Karpas-422 (cell line): ENCODE measurements around the gene SPAAR. TPM values are rescaled to one million over a fixed set of nuclear protein-coding genes. Genes with fewer than 3 reads are reported as not detected.
A peak's percentile ranks its signal among the peaks of the same experiment; 100 is the strongest.
"Not testable (repeated sequence)": the region's sequence is repeated elsewhere in the genome, so short reads cannot be mapped to it uniquely, and the experiment has no call there.

Experiments
- DNase-seq: peaks from one replicate; pipeline ENCODE4 v3.0.0-alpha.2; 2015
- H2AFZ ChIP-seq: fragments of 200-600 bp; sonication (generic); 2 replicates; pipeline ENCODE4 v1.6.1; 2014; ENCODE audit warnings: antibody characterized with exemption, low read length, mixed read lengths
- H3K27ac ChIP-seq: fragments of 200-600 bp; sonication (generic); 2 replicates; pipeline ENCODE4 v1.5.1; 2014; ENCODE audit warnings: mild to moderate bottlenecking, low read length, moderate library complexity
- H3K27me3 ChIP-seq: fragments of 200-600 bp; sonication (generic); 2 replicates; pipeline ENCODE4 v1.6.1; 2014; ENCODE audit warnings: low read length, mixed read lengths
- H3K36me3 ChIP-seq: fragments of 200-600 bp; sonication (generic); 2 replicates; pipeline ENCODE4 v1.6.1; 2014; ENCODE audit warnings: low read length, mixed read lengths; ENCODE audit not compliant: insufficient read depth
- H3K4me1 ChIP-seq: fragments of 200-600 bp; sonication (generic); 2 replicates; pipeline ENCODE4 v1.6.1; 2014; ENCODE audit warnings: mild to moderate bottlenecking, low read length, mixed read lengths
- H3K4me2 ChIP-seq: fragments of 200-600 bp; sonication (generic); 2 replicates; pipeline ENCODE4 v1.6.1; 2014; ENCODE audit warnings: low read length, low read depth, mild to moderate bottlenecking; ENCODE audit not compliant: poor library complexity, severe bottlenecking
- H3K4me3 ChIP-seq: fragments of 200-600 bp; sonication (generic); 2 replicates; pipeline ENCODE4 v1.5.1; 2014; ENCODE audit warnings: mild to moderate bottlenecking, antibody characterized with exemption, low read length, mixed read lengths
- H3K79me2 ChIP-seq: fragments of 200-600 bp; sonication (generic); 2 replicates; pipeline ENCODE4 v1.6.1; 2014; ENCODE audit warnings: mild to moderate bottlenecking, low read length, mixed read lengths
- H3K9ac ChIP-seq: fragments of 200-600 bp; sonication (generic); 2 replicates; pipeline ENCODE4 v1.6.0; 2014; ENCODE audit warnings: low read length
- H3K9me2 ChIP-seq: fragments of 200-600 bp; sonication (generic), shearing (Covaris generic); replicated peaks from 2 replicates; pipeline ENCODE4 v1.6.0; 2014; ENCODE audit warnings: mild to moderate bottlenecking, low read length, moderate library complexity; ENCODE audit not compliant: insufficient read depth
- H3K9me3 ChIP-seq: fragments of 300-700, 200-600 bp; sonication (generic); 2 replicates; pipeline ENCODE4 v1.6.1; 2014; ENCODE audit warnings: low read length, mixed read lengths
- H4K20me1 ChIP-seq: fragments of 200-600 bp; sonication (generic); 2 replicates; pipeline ENCODE4 v1.6.1; 2014; ENCODE audit warnings: mild to moderate bottlenecking, antibody characterized with exemption, low read length, low read depth; ENCODE audit not compliant: insufficient read depth
- total RNA-seq: library from RNA; depleted of rRNA; stranded (reverse); fragments of >200 nt; shearing (Covaris generic); gene quantifications from 2 replicates; pipeline ENCODE4 v1.2.3, GENCODE V29; 2014; ENCODE audit warnings: low replicate concordance

Gene SPAAR
- total RNA-seq, 1 experiment from 2014 or later, result not detected

- no peak for DNase-seq
- H3K27me3 ChIP-seq, result no peaks in the 10 kb centered on the region
- H3K9ac ChIP-seq, result no peak overlapping the region
- H4K20me1 ChIP-seq, result no peaks in the 10 kb centered on the region
- no peaks in the 10 kb centered on the region for H3K79me2 ChIP-seq
- no peaks in the 10 kb centered on the region for H3K9me2 ChIP-seq
- no peaks in the 10 kb centered on the region for H3K9me3 ChIP-seq
- H2AFZ ChIP-seq, result no peak overlapping the region
- H3K4me3 ChIP-seq, result no peak overlapping the region
- H3K36me3 ChIP-seq, result no peaks in the 10 kb centered on the region
- no peak overlapping the region for H3K27ac ChIP-seq
- H3K4me1 ChIP-seq, result no peaks in the 10 kb centered on the region
- H3K4me2 ChIP-seq, result no peak overlapping the region
These were observed 17.2 kb upstream of the SPAAR start for GRCh38 chr9:35892051-35892450.

DNA sequence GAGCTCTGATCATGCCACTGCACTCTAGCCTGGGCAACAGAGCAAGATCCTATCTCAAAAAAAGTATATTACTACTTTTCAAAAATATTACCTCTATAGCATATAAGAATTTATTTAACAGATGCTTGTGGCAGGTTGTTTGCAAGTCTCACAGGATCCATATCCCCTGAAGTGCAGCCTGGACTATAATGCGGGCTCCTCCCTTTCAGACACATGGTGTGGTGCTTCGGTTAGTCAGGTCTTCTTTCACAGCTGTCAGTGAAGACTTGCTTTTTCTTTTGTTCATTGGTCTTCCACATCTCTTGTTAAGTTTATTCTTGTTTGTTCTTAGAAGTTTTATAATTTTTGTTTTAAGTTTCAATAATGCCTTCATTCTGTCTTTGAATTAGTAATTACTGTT lies 12.7 kb upstream of the SPAAR start:
- H3K79me2 ChIP-seq, result no peaks in the 10 kb centered on the region
- H3K4me2 ChIP-seq, result no peak overlapping the region
- H4K20me1 ChIP-seq, result no peaks in the 10 kb centered on the region
- H3K9me2 ChIP-seq, result no peaks in the 10 kb centered on the region
- H3K4me3 ChIP-seq, result no peak overlapping the region
- H3K4me1 ChIP-seq, result no peaks in the 10 kb centered on the region
- no peak overlapping the region for H3K27ac ChIP-seq
- H3K27me3 ChIP-seq, result no peaks in the 10 kb centered on the region
- no peak for DNase-seq
- no peaks in the 10 kb centered on the region for H3K36me3 ChIP-seq
- no peaks in the 10 kb centered on the region for H3K9me3 ChIP-seq
- H3K9ac ChIP-seq, result no peak overlapping the region
- no peak overlapping the region for H2AFZ ChIP-seq

- not testable (repeated sequence) for H3K9ac ChIP-seq, H4K20me1 ChIP-seq, H3K27ac ChIP-seq, H3K4me1 ChIP-seq, H3K9me3 ChIP-seq, DNase-seq, H3K27me3 ChIP-seq, H3K4me2 ChIP-seq, H2AFZ ChIP-seq, H3K36me3 ChIP-seq, H3K4me3 ChIP-seq, H3K79me2 ChIP-seq, H3K9me2 ChIP-seq
These were observed 11.8 kb upstream of the SPAAR start for GRCh38 chr9:35897376-35898099.

DNA sequence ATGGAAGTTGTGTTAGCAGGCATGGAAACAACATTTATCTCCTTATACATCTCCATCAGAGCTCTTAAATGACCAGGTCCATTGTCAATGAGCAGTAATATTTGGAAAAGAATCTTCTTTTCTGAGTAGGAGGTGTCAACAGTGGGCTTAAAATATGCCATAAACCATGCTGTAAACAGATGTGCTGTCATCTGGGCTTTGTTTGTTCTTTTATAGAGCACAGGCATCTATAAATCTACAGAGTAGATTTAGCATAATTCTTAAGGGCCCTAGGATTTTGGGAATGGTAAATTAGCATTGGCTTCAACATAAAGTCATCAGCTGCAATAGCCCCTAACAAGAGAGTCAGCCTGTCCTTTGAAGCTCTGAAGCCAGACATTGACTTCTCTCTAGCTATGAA lies 11.0 kb upstream of the SPAAR start:
- H3K27me3 ChIP-seq, result no peaks in the 10 kb centered on the region
- H2AFZ ChIP-seq, result no peak overlapping the region
- no peaks in the 10 kb centered on the region for H3K9me3 ChIP-seq
- DNase-seq, result no peak
- H3K9me2 ChIP-seq, result no peaks in the 10 kb centered on the region
- H4K20me1 ChIP-seq, result no peaks in the 10 kb centered on the region
- H3K4me1 ChIP-seq, result no peaks in the 10 kb centered on the region
- no peak overlapping the region for H3K27ac ChIP-seq
- H3K36me3 ChIP-seq, result no peaks in the 10 kb centered on the region
- no peak overlapping the region for H3K4me2 ChIP-seq
- no peaks in the 10 kb centered on the region for H3K79me2 ChIP-seq
- H3K4me3 ChIP-seq, result no peak overlapping the region
- no peak overlapping the region for H3K9ac ChIP-seq

DNA sequence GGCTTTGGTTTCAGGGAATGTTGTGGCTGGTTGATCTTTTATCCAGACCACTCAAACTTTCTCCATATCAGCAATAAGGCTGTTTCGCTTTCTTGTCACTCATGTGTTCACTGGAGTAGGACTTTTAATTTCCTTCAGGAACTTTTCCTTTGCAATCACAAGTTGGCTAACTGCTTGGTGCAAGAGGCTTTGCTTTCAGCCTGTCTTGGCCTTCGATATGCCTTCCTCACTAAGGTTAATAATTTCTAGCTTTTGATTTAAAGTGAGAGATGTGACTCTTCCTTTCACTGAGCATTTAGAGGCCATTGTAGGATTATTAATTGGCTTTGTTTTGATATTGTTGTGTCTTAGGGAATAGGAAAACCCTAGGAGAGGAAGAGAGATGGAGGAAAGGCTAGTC lies 10.3 kb upstream of the SPAAR start:
- no peak for DNase-seq
- H3K4me2 ChIP-seq, result no peak overlapping the region
- H3K9ac ChIP-seq, result no peak overlapping the region
- no peak overlapping the region for H3K27ac ChIP-seq
- H3K27me3 ChIP-seq, result no peaks in the 10 kb centered on the region
- no peaks in the 10 kb centered on the region for H3K9me3 ChIP-seq
- H3K9me2 ChIP-seq, result no peaks in the 10 kb centered on the region
- no peaks in the 10 kb centered on the region for H3K4me1 ChIP-seq
- no peaks in the 10 kb centered on the region for H4K20me1 ChIP-seq
- H3K36me3 ChIP-seq, result no peaks in the 10 kb centered on the region
- H2AFZ ChIP-seq, result no peak overlapping the region
- no peaks in the 10 kb centered on the region for H3K79me2 ChIP-seq
- no peak overlapping the region for H3K4me3 ChIP-seq

DNA sequence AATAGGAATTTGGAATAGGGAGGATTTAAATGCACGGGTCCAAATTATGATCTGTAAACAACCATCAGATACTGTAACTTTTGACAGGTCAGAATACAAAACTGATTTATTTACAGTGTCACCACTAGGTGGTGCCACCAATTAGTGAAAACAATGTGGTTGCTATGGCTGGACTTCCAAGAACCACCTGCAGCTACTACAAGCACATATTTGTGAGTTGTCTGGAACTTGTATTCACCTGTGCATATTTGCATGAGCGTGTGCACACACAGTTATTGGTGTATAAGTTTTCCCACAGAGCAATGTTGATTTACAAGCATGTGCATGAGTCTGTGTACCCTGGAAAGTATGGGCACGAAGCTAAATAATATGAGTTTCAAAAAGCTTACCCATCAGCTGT lies 6.2 kb upstream of the SPAAR start:
- no peak overlapping the region for H3K4me3 ChIP-seq
- no peak overlapping the region for H3K4me2 ChIP-seq
- H4K20me1 ChIP-seq, result no peaks in the 10 kb centered on the region
- no peak overlapping the region for H2AFZ ChIP-seq
- H3K79me2 ChIP-seq, result no peaks in the 10 kb centered on the region
- H3K4me1 ChIP-seq, result no peaks in the 10 kb centered on the region
- peak; percentile 69 for DNase-seq
- H3K36me3 ChIP-seq, result no peaks in the 10 kb centered on the region
- H3K27me3 ChIP-seq, result no peaks in the 10 kb centered on the region
- H3K9me2 ChIP-seq, result no peaks in the 10 kb centered on the region
- no peaks in the 10 kb centered on the region for H3K9me3 ChIP-seq
- no peak overlapping the region for H3K9ac ChIP-seq
- H3K27ac ChIP-seq, result no peak overlapping the region

DNA sequence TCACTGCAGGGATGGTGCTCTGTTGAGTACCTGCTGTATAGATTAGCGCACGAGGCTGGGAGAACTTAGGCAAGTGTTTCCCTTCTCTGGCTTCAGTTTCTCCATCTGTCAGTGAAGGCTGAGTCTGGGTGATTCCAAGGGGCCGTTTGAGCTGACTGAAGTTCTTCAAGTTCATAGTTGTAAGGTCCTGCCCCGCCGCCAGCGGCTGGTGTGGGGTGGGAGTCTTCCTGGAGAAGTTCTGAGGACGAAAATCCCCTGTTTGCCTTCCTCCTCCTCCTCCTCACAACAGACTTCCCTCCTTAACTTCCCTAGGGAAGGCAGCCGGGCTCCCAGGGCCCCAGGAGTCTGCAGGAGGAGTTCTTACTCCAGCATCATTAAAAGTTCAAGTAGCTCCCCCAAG lies 5.0 kb upstream of the SPAAR start:
- H2AFZ ChIP-seq, result no peak overlapping the region
- no peak overlapping the region for H3K4me3 ChIP-seq
- no peak for DNase-seq
- H3K9me3 ChIP-seq, result no peaks in the 10 kb centered on the region
- no peaks in the 10 kb centered on the region for H3K36me3 ChIP-seq
- H3K9ac ChIP-seq, result no peak overlapping the region
- no peaks in the 10 kb centered on the region for H3K9me2 ChIP-seq
- no peak overlapping the region for H3K27ac ChIP-seq
- no peaks in the 10 kb centered on the region for H4K20me1 ChIP-seq
- H3K4me2 ChIP-seq, result no peak overlapping the region
- no peaks in the 10 kb centered on the region for H3K79me2 ChIP-seq
- H3K27me3 ChIP-seq, result no peaks in the 10 kb centered on the region
- no peaks in the 10 kb centered on the region for H3K4me1 ChIP-seq

DNA sequence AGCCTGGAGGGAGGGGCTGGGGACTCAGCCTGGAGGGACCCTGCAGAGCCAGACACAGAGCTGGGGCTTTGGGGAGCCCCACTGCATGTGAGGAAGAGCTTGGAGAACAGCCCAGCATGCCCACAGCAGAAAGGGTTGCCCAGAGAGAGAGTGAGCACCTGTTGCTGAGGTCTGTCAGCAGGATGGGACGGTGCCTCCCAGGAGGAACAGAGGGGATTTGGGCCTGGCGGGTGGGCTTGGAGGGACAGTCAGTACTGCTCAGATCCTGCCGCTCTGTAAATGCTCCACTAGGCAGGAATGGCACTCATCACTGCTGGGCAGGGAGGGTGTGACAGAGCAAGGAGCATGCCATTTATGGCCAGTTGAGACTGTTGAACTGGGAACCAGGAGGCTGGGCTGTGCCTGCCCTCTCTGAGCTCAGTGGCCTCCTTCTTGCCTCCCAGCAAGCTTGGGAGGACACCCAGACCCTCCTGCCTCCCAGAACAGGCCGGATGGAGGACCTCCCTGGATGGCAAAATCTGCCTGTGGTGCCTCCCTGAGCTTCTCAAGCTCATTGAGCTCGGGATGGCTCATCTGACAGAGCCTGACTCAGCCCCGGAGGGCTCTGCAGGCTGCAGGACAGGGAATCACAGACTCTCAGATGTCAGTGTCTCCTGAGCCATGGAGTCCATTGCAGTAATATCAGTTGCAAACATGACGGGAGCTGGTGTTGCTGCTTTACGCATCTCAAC lies 4.1 kb upstream of the SPAAR start:
- Histone ChIP-seq H3K9me3 (no peaks in the 10 kb centered on the region), H3K4me1 (no peaks in the 10 kb centered on the region), H3K27me3 (no peaks in the 10 kb centered on the region), H3K79me2 (no peaks in the 10 kb centered on the region), H2AFZ (no peak overlapping the region), H4K20me1 (no peaks in the 10 kb centered on the region), H3K27ac (no peak overlapping the region), H3K36me3 (no peaks in the 10 kb centered on the region), H3K9ac (no peak overlapping the region), H3K4me2 (no peak overlapping the region), H3K4me3 (no peak overlapping the region), H3K9me2 (no peaks in the 10 kb centered on the region)
- DNase-seq, result no peak
